SK-N-SH (cell line): Measurements from ENCODE around the gene LDB2. TPM values are rescaled to one million over a fixed set of nuclear protein-coding genes. Genes with fewer than 3 reads are reported as not detected.

ENCODE experiments used
- CTCF ChIA-PET: fragments of 300-600, 350-600 bp; formaldehyde crosslinking; extraction: SDS; loops from one replicate; lab custom pipeline; 2021; lab: Yijun Ruan, JAX
- POLR2A ChIA-PET: fragments of 350-600 bp; sonication (Branson Sonifier 250); formaldehyde crosslinking; extraction: SDS; loops from one replicate; lab custom pipeline; 2020; ENCODE audit warnings: antibody characterized with exemption, inconsistent platforms; lab: Yijun Ruan, JAX
- DNase-seq: peaks from one replicate; pipeline ENCODE4 v3.0.0; 2012
- H2AFZ ChIP-seq: fragments of 200-600 bp; sonication (generic); 2 replicates; pipeline ENCODE4 v1.8.1; 2016; ENCODE audit warnings: antibody characterized with exemption, mild to moderate bottlenecking, low read depth
- H3F3A ChIP-seq: fragments of 200-600 bp; sonication (generic); replicated peaks from 2 replicates; pipeline ENCODE3; 2016; ENCODE audit warnings: antibody characterized with exemption, mild to moderate bottlenecking; ENCODE audit not compliant: insufficient read depth
- H3K27ac ChIP-seq, 2 experiments: fragments of 200-500 bp in 1 of 2; fragments of 200-600 bp in 1 of 2; sonication (Bioruptor generic) in 1 of 2; sonication (generic), shearing (Covaris generic) in 1 of 2; 2 replicates each; pipeline versions ENCODE4 v1.5.1 to v1.6.1; 2014 to 2016; ENCODE audit warnings: low read depth in 2 of 2, inconsistent platforms in 1 of 2, low read length in 1 of 2, mild to moderate bottlenecking in 1 of 2, mixed read lengths in 1 of 2
- H3K27me3 ChIP-seq: fragments of 200-600 bp; sonication (generic), shearing (Covaris generic); 2 replicates; pipeline ENCODE4 v1.6.1; 2016; ENCODE audit warnings: mixed run types; ENCODE audit not compliant: insufficient read depth
- H3K36me3 ChIP-seq, 2 experiments: fragments of 200-500 bp in 1 of 2; fragments of 200-600 bp in 1 of 2; sonication (Bioruptor generic) in 1 of 2; sonication (generic) in 1 of 2; replicated peaks in 1 of 2; 2 replicates each; pipeline versions ENCODE3 to v1.5.1; 2014 to 2016; ENCODE audit warnings: low read length in 1 of 2, mild to moderate bottlenecking in 1 of 2; ENCODE audit not compliant: insufficient read depth in 2 of 2, control insufficient read depth in 1 of 2
- H3K4me1 ChIP-seq, 2 experiments: fragments of 200-500 bp in 1 of 2; fragments of 200-600 bp in 1 of 2; sonication (Bioruptor generic) in 1 of 2; sonication (generic), shearing (Covaris generic) in 1 of 2; 2 replicates each; pipeline versions ENCODE4 v1.5.1 to v1.6.1; 2014 to 2016; ENCODE audit warnings: low read depth in 1 of 2, low read length in 1 of 2, mixed run types in 1 of 2; ENCODE audit not compliant: insufficient read depth in 2 of 2, control insufficient read depth in 1 of 2
- H3K4me2 ChIP-seq: fragments of 200-600 bp; sonication (generic), shearing (Covaris generic); 2 replicates; pipeline ENCODE4 v1.6.1; 2017; ENCODE audit warnings: mixed run types
- H3K4me3 ChIP-seq, 2 experiments: fragments of 200-500 bp in 1 of 2; fragments of 200-600 bp in 1 of 2; sonication (Bioruptor generic) in 1 of 2; sonication (generic), shearing (Covaris generic) in 1 of 2; 2 replicates each; pipeline versions ENCODE4 v1.5.1 to v1.8.1; 2014 to 2016; ENCODE audit warnings: low read depth in 2 of 2, inconsistent platforms in 1 of 2, low read length in 1 of 2, mild to moderate bottlenecking in 1 of 2, mixed read lengths in 1 of 2, moderate library complexity in 1 of 2
- H3K79me2 ChIP-seq: fragments of 200-600 bp; sonication (generic); 2 replicates; pipeline ENCODE4 v1.8.1; 2017; ENCODE audit warnings: mild to moderate bottlenecking; ENCODE audit not compliant: insufficient read depth
- H3K9ac ChIP-seq: fragments of 200-600 bp; sonication (generic); 2 replicates; pipeline ENCODE4 v1.6.1; 2017; ENCODE audit warnings: mixed run types
- H3K9me2 ChIP-seq: fragments of 200-600 bp; sonication (generic); 2 replicates; pipeline ENCODE4 v1.6.1; 2017; ENCODE audit warnings: mixed run types
- H3K9me3 ChIP-seq: fragments of 200-600 bp; sonication (generic); 2 replicates; pipeline ENCODE4 v1.6.1; 2017; ENCODE audit warnings: mixed run types, mild to moderate bottlenecking, moderate library complexity
- H4K20me1 ChIP-seq: fragments of 200-600 bp; sonication (generic); 2 replicates; pipeline ENCODE4 v1.6.1; 2017; ENCODE audit warnings: mild to moderate bottlenecking, mixed run types; ENCODE audit not compliant: insufficient read depth
- EP300 ChIP-seq, 2 experiments: IDR thresholded peaks; 2 replicates each; pipeline versions ENCODE4 v1.4.0 to v1.6.1; 2012; ENCODE audit warnings: borderline replicate concordance in 1 of 2, low read depth in 1 of 2, low read length in 1 of 2
- EZH2phosphoT487 ChIP-seq: fragments of 200-600 bp; sonication (generic); IDR thresholded peaks from 2 replicates; pipeline ENCODE4 v1.6.1; 2017; ENCODE audit warnings: low read depth, mixed run types, mild to moderate bottlenecking, antibody characterized with exemption, moderate library complexity, borderline replicate concordance
- FOXJ3 ChIP-seq: sonication (generic); formaldehyde crosslinking; IDR thresholded peaks from 2 replicates; pipeline ENCODE4 v1.5.1; 2020; ENCODE audit warnings: mild to moderate bottlenecking, missing genetic modification reagents
- FOXM1 ChIP-seq: IDR thresholded peaks from 2 replicates; pipeline ENCODE4 v1.4.0; 2012; ENCODE audit warnings: low read depth, mild to moderate bottlenecking
- GABPA ChIP-seq: IDR thresholded peaks from 2 replicates; pipeline ENCODE4 v1.4.0; 2012; ENCODE audit warnings: low read depth, mild to moderate bottlenecking
- GATA2 ChIP-seq: sonication (generic); formaldehyde crosslinking; IDR thresholded peaks from 2 replicates; pipeline ENCODE4 v1.5.0; 2020; ENCODE audit warnings: mild to moderate bottlenecking, missing genetic modification reagents
- MEF2A ChIP-seq: IDR thresholded peaks from 2 replicates; pipeline ENCODE4 v1.4.0; 2012; ENCODE audit warnings: low read depth, borderline replicate concordance
- MXI1 ChIP-seq: IDR thresholded peaks from 2 replicates; pipeline ENCODE4 v1.6.1; 2012; ENCODE audit warnings: mild to moderate bottlenecking, low read depth, low read length, improper control_type of control experiment
- NFIC ChIP-seq: IDR thresholded peaks from 2 replicates; pipeline ENCODE4 v1.4.0; 2012; ENCODE audit warnings: borderline replicate concordance
- NRF1 ChIP-seq: IDR thresholded peaks from 2 replicates; pipeline ENCODE4 v1.6.1; 2012; ENCODE audit warnings: low read depth, mild to moderate bottlenecking, low read length
- RCOR1 ChIP-seq: fragments of 150-350 bp; IDR thresholded peaks from 2 replicates; pipeline ENCODE4 v1.6.1; 2017; ENCODE audit warnings: antibody characterized with exemption, low read length
- RFX5 ChIP-seq: IDR thresholded peaks from 2 replicates; pipeline ENCODE4 v1.6.1; 2012; ENCODE audit warnings: mild to moderate bottlenecking, improper control_type of control experiment, low read length
- SIN3A ChIP-seq: IDR thresholded peaks from 2 replicates; pipeline ENCODE4 v1.6.1; 2012; ENCODE audit warnings: low read depth, mild to moderate bottlenecking, low read length, moderate library complexity, borderline replicate concordance
- TAF1 ChIP-seq: IDR thresholded peaks from 2 replicates; pipeline ENCODE4 v1.6.1; 2012; ENCODE audit warnings: low read depth, mild to moderate bottlenecking, low read length, moderate library complexity, borderline replicate concordance
- TEAD4 ChIP-seq: IDR thresholded peaks from 2 replicates; pipeline ENCODE4 v1.4.0; 2012; ENCODE audit warnings: mild to moderate bottlenecking, borderline replicate concordance; ENCODE audit not compliant: insufficient read depth
- YY1 ChIP-seq: IDR thresholded peaks from 2 replicates; pipeline ENCODE4 v1.4.0; 2012; ENCODE audit warnings: low read depth, mild to moderate bottlenecking
- WGBS: methylation state at CpG from one replicate; pipeline ENCODE4 v1.1.6; 2017; ENCODE audit warnings: low lambda C conversion rate; 5-methylcytosine and 5-hydroxymethylcytosine counted together
- polyA plus RNA-seq, 3 experiments: library from polyadenylated mRNA; depleted of rRNA; stranded (reverse); fragments of >200 nt; gene quantifications; 2 replicates each; pipeline ENCODE4 v1.2.3, GENCODE V29; 2012
- TF ChIP-seq, protein P1 (sequence below): IDR thresholded peaks from 2 replicates; pipeline ENCODE4; 2012
- TF ChIP-seq, protein P2 (sequence below): fragments of 150-350 bp; IDR thresholded peaks from 2 replicates; pipeline ENCODE4 v1.6.1; 2017; ENCODE audit warnings: antibody characterized with exemption, low read length, low read depth, borderline replicate concordance
- TF ChIP-seq, protein P3 (sequence below): IDR thresholded peaks from 2 replicates; pipeline ENCODE4 v1.4.0; 2012; ENCODE audit warnings: low read depth, borderline replicate concordance
- TF ChIP-seq, protein P4 (sequence below): fragments of 150-350 bp; IDR thresholded peaks from 2 replicates; pipeline ENCODE4 v1.6.1; 2016; ENCODE audit warnings: mild to moderate bottlenecking, low read depth, low read length

LDB2 gene
- polyA plus RNA-seq, 1 of the 3 experiments (the other 2 are of a cell fraction), result 11.0 TPM

DNA sequence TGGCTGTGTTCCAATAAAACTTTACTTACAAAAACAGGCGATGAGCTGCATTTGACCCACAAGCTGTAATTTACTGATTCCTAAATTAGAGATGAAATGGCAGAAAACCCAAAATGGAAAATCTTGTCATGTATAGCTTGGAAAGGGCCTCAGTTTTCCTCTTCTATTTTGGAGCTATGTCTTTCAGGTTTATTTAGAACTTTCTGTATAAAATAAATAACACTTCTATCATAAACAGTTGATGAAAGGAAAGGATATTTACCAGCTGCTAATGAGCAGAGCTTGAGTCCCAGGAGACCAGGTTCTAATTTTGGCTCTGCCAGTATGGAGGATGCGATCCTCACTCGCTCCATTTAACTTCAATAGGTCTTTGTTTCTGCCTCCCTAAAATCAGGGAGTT, 213.5 kb downstream of the LDB2 start:
- WGBS, result 82% methylated on average over 3 of the region's 3 CpGs
- Histone ChIP-seq H3K36me3 (no peaks in the 10 kb centered on the region), H4K20me1 (no peaks in the 10 kb centered on the region)
- TF ChIP-seq MEF2A (no peak), RCOR1 (no peak), SIN3A (no peak), GATA2 (CRISPR knock-in tag) (no peak), EP300 (IDR thresholded peaks at IDR 0.05; ENCODE audit: borderline replicate concordance in 1 of 2, low read depth in 1 of 2, low read length in 1 of 2) (no peak), TEAD4 (no peak), FOXJ3 (CRISPR knock-in tag) (no peak), NFIC (no peak), YY1 (no peak), RFX5 (no peak), TAF1 (no peak), GABPA (no peak), FOXM1 (no peak), EZH2phosphoT487 (no peak), MXI1 (no peak), NRF1 (no peak)
- TF ChIP-seq, protein P1, sequence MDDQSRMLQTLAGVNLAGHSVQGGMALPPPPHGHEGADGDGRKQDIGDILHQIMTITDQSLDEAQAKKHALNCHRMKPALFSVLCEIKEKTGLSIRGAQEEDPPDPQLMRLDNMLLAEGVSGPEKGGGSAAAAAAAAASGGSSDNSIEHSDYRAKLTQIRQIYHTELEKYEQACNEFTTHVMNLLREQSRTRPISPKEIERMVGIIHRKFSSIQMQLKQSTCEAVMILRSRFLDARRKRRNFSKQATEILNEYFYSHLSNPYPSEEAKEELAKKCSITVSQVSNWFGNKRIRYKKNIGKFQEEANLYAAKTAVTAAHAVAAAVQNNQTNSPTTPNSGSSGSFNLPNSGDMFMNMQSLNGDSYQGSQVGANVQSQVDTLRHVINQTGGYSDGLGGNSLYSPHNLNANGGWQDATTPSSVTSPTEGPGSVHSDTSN, result no peak
- TF ChIP-seq, protein P2, sequence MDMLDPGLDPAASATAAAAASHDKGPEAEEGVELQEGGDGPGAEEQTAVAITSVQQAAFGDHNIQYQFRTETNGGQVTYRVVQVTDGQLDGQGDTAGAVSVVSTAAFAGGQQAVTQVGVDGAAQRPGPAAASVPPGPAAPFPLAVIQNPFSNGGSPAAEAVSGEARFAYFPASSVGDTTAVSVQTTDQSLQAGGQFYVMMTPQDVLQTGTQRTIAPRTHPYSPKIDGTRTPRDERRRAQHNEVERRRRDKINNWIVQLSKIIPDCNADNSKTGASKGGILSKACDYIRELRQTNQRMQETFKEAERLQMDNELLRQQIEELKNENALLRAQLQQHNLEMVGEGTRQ, result no peak
- TF ChIP-seq, protein P3, sequence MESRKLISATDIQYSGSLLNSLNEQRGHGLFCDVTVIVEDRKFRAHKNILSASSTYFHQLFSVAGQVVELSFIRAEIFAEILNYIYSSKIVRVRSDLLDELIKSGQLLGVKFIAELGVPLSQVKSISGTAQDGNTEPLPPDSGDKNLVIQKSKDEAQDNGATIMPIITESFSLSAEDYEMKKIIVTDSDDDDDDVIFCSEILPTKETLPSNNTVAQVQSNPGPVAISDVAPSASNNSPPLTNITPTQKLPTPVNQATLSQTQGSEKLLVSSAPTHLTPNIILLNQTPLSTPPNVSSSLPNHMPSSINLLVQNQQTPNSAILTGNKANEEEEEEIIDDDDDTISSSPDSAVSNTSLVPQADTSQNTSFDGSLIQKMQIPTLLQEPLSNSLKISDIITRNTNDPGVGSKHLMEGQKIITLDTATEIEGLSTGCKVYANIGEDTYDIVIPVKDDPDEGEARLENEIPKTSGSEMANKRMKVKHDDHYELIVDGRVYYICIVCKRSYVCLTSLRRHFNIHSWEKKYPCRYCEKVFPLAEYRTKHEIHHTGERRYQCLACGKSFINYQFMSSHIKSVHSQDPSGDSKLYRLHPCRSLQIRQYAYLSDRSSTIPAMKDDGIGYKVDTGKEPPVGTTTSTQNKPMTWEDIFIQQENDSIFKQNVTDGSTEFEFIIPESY, result no peak
- TF ChIP-seq, protein P4, sequence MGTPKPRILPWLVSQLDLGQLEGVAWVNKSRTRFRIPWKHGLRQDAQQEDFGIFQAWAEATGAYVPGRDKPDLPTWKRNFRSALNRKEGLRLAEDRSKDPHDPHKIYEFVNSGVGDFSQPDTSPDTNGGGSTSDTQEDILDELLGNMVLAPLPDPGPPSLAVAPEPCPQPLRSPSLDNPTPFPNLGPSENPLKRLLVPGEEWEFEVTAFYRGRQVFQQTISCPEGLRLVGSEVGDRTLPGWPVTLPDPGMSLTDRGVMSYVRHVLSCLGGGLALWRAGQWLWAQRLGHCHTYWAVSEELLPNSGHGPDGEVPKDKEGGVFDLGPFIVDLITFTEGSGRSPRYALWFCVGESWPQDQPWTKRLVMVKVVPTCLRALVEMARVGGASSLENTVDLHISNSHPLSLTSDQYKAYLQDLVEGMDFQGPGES, result no peak
- TF ChIP-seq, all 33 proteins: peak for 0
- H3F3A ChIP-seq, result peaks cover 10% of the 10 kb centered on the region
- no peak overlapping the region; the same call in 1 of the 2 replicates for H3K4me2 ChIP-seq
- ChIA-PET POLR2A (no interaction called here), CTCF (interaction anchor here (0.9 to 1.3 kb wide), 2 partner anchors 11 to 42 kb away, joined by 3 read pairs; no protein-coding TSS in a partner anchor)
- H3K9me3 ChIP-seq, result no peaks in the 10 kb centered on the region
- no peaks in the 10 kb centered on the region for H3K79me2 ChIP-seq
- H3K4me1 ChIP-seq, result peaks cover 5 to 36% of the 10 kb centered on the region in 2 experiments
- no peaks in the 10 kb centered on the region for H3K27me3 ChIP-seq
- H3K27ac ChIP-seq, result peak overlapping the region in 1 of 2 experiments; percentile 72; a peak in 1 of 4 replicates
- H3K9me2 ChIP-seq, result no peaks in the 10 kb centered on the region
- no peak overlapping the region for H3K4me3 ChIP-seq
- no peak for DNase-seq
- H2AFZ ChIP-seq, result no peak overlapping the region
- no peak overlapping the region for H3K9ac ChIP-seq
